Right ventricle myocardium superior (tissue), 1 donor: ENCODE measurements around the gene ZNF83. TPM values are rescaled to one million over a fixed set of nuclear protein-coding genes. Genes with fewer than 3 reads are reported as not detected.
"Not testable (repeated sequence)": the region's sequence is repeated elsewhere in the genome, so short reads cannot be mapped to it uniquely, and the experiment has no call there.

ENCODE experiments used
- ATAC-seq: fragments of 200-7000 bp; cut with Tn5 transposase; one replicate; pipeline ENCODE4 v1.9.1; 2020; ENCODE audit warnings: mild to moderate bottlenecking; ENCODE audit not compliant: poor library complexity
- DNase-seq: peaks from one replicate; pipeline ENCODE4 v3.0.0-alpha.2; 2020
- intact Hi-C: fragments of 100-400 bp; cut with DNase I; formaldehyde crosslinking; loops from one replicate; pipeline ENCODE4 v1.11.2; 2022
- total RNA-seq: library from RNA; stranded (reverse); fragmentation: NEBNext Ultra II Directional; extraction: Animal tissue kit (Norgen Biotek cat#: 25700); gene quantifications from one replicate; pipeline ENCODE4 v1.2.1, GENCODE V29; 2021
- donor health status: DM: no; HTN: yes; CAD: no; lungs with severe emphysema.

The ZNF83 gene
- total RNA-seq, 1 donor from 2014 or later: 15.6 TPM

DNA sequence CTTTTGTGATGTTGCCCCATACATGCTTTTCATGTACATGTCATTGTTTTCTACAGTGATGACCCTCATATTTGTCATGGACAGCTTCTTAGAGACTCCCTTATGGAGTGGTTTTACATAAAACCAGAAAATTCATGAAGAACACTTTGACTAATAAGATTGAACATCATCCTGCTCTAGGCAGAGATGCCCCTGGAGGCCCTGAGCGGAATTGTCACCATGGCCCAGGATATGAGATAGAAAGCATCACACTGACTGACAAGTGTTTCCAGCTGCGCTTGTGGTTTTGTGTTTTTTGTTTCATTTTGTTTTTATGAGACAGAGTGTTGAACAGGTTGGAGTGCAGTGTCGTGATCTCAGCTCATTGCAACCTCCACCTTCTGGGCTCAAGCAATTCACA, 45.9 kb downstream of the ZNF83 start:
- intact Hi-C loops: no loop called here
- no peak for DNase-seq
- ATAC-seq: no peak

DNA sequence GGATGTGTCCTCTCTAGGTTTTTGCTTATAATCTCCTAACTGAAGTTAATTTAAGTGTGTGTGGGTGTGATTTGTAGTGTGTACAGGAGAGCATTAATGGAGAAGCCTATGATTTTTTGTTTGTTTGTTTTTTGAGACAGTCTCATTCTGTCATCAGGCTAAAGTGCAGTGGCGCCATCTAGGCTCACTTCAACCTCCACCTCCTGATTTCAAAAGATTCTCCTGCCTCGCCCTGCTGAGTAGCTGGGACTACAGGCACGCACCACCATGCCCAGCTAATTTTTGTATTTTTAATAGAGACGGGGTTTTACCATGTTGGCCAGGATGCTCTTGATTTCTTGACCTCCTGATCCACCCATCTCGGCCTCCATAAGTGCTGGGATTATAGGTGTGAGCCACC, 47.4 kb downstream of the ZNF83 start:
- ATAC-seq (no peak), DNase-seq (no peak)
- intact Hi-C loops: no loop called here

DNA sequence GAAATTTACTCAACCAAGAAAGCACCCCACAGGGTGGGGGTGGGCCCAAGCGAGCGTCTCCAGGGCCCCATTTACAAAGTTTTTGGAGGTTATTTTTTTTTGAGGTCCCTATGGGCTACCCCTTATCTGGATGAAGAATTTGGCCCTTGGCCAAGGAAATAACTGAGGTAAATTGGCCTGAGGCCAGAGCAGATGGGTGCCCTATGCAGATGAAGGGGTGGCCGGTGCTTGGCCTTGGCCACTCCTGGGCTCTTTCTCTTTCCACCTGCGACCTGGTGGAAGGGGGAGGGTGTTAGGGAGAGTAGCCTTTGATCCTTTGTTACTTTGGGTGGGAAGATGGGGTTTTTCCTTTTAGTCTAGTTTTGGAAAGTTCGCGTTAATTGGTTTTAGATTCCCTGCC, 52.6 kb downstream of the ZNF83 start:
- DNase-seq (no peak), ATAC-seq (no peak)

DNA sequence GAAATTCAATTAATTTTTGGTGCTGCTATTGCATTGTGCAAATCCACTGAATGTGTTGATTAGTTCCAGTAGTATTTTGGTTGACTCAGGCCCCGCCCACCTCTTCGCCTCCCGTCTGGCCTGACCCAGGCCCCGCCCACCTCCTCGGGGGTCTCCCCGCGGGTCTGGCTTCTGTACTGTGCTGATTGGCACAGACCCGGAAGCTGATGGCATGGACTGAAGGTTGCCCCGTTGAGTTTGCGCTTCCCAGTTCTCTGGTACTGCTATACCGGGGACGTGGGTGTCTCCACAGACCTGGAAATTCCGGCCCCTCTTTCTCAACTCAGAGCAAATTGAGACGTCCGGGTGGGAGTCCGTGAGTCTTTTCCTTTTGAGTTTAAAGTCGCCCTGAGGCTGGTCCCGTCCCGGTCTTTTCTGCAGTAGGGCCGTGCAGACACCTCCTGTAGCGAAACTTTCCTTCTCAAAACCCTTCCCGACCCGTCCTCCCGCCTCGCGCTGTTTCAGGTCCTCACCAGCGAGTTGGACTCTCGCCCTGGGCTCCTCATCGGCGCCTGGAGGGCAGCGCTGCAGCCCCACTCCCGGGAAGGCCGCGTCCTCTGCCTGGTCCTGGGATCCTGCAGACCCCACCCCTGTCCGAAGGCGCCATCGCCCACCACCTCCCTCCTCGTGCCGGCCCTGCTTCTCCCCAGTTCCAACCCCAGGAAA, 53.3 kb downstream of the ZNF83 start:
- intact Hi-C loops: no loop called here
- DNase-seq (peak; percentile 44), ATAC-seq (peak; percentile 75)

More for the DNA sequence above, 52.6 kb downstream of the ZNF83 start:
- intact Hi-C loops: no loop called here

DNA sequence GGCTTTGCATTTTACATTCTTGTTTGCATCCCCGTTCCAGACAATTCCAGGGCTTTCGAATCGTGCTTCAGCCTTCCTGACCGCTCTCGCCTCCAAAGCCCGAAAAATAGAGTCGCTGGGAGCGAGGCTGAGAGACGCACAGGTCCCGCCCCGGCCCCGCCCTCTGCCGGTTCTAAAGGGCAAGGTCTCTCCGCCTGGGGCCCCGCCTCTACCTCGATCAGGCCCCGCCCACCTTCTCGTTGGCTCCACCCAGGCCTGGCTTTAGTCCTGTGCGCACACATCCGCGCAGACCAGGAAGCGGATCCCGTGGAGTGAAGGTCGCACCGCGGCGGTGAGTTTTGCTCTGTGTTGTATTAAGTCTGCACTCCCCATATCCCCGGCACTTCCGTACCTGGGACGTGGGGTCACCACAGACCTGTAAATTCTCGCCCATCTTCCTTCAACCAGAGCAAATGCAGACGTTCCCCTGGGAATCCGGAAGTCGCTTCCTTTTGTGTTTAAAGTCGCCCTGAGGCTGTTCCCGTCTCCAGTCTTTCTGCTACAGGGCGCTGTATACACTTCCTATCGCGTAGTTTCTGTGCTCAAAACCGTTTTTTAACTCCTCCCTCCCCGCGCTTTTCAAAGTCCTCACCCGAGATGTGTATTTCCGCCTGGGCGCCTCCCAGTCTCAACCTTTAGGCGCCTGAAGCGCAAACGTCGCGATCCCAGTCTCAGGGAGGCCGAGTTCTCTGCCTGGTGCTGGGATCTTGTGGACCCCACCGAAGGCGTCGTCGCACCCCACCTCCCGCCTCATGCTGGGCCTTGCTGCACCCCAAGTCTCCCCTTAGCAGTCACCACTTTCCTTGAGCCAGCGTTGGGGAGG, 67.9 kb downstream of the ZNF83 start, which contains the start of gene ZNF701:
Gene ZNF701, plus strand, starts transcription at position 288 of the 862 bp plus-strand sequence. CDS start 3,861 bp downstream, outside the sequence.
- ATAC-seq (peak; percentile 100), DNase-seq (peak; percentile 98)
- intact Hi-C loops: no loop called here

DNA sequence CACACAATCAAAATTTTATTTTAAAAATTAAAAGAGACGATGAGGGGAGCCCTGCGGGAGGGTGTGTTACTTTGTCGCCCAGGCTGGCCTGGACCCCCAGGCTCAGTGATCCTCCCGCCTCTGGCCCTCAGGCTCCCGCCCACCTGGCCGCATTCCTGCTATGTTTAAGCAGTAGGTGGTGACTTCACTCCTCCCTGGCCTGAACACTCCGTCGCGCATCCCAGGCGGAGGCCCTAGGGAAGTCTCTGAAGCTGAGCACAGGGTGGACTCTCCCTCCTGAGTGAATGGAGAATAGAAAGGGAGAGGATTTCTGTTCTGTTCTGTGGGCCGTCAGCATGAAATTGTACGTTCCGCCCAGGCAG, 68.5 kb downstream of the ZNF83 start:
- DNase-seq (peak; percentile 72), ATAC-seq (peak; percentile 42)
- intact Hi-C loops: not testable (repeated sequence)

DNA sequence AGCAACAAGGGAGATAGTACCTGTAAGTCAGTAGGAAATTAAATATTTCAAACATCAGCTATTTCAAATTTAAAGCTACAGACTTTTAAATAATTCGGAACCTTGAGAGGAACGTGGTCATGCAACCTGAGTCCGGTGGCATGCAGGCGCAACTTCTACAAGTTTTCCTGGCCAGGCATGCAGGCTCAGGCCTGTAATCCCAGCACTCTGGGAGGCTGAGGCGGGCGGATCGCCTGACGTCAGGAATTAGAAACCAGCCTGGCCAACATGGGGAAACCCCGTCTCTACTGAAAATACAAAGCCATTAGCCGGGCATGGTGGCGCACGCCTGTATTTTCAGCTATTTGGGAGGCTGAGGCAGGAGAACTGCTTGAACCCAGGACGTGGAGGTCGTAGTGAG, 70.2 kb downstream of the ZNF83 start:
- DNase-seq: no peak
- ATAC-seq: no peak
- intact Hi-C loops: no loop called here

DNA sequence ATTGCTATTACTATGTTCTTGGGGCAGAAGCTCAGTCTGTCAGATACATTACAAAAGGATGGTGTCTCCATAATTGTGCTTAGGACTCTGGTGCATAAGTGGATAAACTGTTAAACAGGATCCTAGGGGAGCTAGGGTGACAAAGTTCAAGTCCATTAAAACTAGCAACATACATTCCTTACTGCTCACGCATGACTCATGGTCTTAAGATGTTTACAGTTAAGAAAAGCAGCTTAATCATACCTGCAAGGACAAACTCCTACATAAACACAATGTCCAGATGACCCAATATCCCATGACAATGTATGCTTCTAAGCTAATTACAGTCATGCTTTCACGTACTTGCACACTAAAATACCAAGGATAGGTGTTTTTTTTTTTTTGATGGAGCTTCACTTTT, 71.6 kb downstream of the ZNF83 start:
- ATAC-seq (no peak), DNase-seq (no peak)
- intact Hi-C loops: no loop called here

DNA sequence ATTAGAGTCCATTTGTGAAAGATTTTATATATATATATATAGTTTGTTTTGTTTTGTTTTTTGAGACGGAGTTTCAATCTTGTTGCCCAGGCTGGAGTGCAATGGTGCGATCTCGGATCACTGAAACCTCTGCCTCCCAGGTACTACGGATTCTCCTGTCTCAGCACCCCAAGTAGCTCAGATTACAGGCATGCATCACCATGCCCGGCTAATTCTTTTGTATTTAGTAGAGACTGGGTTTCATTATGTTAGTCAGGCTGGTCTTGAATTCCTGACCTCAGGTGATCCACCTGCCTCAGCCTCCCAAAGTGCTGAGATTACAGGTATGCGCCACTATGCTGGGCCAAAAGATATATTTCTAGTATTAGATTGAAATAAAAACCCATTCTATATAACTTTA, 72.0 kb downstream of the ZNF83 start:
- intact Hi-C loops: no loop called here
- ATAC-seq (no peak), DNase-seq (no peak)

Other genes starting within 250 kb of the ZNF83 start
- 10.8 TPM for gene ZNF528, start 240.5 kb downstream of the ZNF83 start, total RNA-seq
- gene ZNF534, start 209.2 kb downstream of the ZNF83 start, total RNA-seq: 0.43 TPM
- gene ZNF578, start 184.8 kb downstream of the ZNF83 start, total RNA-seq: 2.6 TPM
- gene ZNF808, start 110.7 kb downstream of the ZNF83 start, total RNA-seq: 32.6 TPM
- 15.6 TPM for gene ZNF701, start 68.1 kb downstream of the ZNF83 start, total RNA-seq
- gene ZNF611, start 96.7 kb upstream of the ZNF83 start, total RNA-seq: 6.0 TPM
- 2.6 TPM for gene ZNF600, start 148.4 kb upstream of the ZNF83 start, total RNA-seq
- gene ZNF28, start 183.3 kb upstream of the ZNF83 start, total RNA-seq: 7.5 TPM
- gene ZNF468, start 219.3 kb upstream of the ZNF83 start, total RNA-seq: 7.6 TPM